A673 (cell line): ENCODE results near the gene ARMC8.

Source experiments
- CTCF ChIP-seq: fragments of 300-800, 200-600 bp; sonication (generic); conservative IDR thresholded peaks from 2 replicates; pipeline ENCODE4 v1.5.1; 2017; ENCODE audit warnings: low read depth, mild to moderate bottlenecking, antibody characterized with exemption, low read length, moderate library complexity, mixed read lengths
- EZH2 ChIP-seq: fragments of 200-600 bp; sonication (generic); IDR thresholded peaks from 2 replicates; pipeline ENCODE4 v1.6.1; 2017; ENCODE audit warnings: borderline replicate concordance, low read depth, mild to moderate bottlenecking, mixed read lengths, antibody characterized with exemption, low read length; ENCODE audit not compliant: poor library complexity, severe bottlenecking

GRCh38 chr3:138206196-138206595, 19.1 kb downstream of the ARMC8 start:
- no peak for TF ChIP-seq CTCF
- no peak for TF ChIP-seq EZH2
